ENCODE measurements around the gene EIPR1.

DNA sequence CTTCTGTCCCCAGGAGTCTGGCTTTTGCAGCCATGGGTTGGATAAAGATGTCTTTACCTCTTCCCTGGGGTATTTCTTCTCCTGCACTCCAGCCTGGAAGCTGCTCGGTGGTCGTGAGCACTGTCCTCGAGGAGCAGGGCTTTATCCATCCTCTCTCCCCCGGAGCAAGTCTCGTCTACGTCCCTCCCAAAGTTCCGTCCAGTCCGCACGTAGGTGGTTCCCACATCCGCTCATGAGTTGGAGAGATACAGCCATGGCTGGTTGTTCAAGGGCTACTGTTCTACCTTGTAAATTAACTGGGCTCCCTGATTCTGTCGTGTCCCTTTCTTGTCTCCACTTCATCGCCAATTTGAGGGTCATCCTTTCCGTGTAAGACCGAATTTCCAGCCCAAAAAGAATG is 49.0 kb upstream of the EIPR1 start:
- TF ChIP-seq, protein P1, sequence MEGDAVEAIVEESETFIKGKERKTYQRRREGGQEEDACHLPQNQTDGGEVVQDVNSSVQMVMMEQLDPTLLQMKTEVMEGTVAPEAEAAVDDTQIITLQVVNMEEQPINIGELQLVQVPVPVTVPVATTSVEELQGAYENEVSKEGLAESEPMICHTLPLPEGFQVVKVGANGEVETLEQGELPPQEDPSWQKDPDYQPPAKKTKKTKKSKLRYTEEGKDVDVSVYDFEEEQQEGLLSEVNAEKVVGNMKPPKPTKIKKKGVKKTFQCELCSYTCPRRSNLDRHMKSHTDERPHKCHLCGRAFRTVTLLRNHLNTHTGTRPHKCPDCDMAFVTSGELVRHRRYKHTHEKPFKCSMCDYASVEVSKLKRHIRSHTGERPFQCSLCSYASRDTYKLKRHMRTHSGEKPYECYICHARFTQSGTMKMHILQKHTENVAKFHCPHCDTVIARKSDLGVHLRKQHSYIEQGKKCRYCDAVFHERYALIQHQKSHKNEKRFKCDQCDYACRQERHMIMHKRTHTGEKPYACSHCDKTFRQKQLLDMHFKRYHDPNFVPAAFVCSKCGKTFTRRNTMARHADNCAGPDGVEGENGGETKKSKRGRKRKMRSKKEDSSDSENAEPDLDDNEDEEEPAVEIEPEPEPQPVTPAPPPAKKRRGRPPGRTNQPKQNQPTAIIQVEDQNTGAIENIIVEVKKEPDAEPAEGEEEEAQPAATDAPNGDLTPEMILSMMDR (conservative IDR thresholded peaks at IDR 0.05): no peak
- no peak for TF ChIP-seq EZH2 (IDR thresholded peaks at IDR 0.05; ENCODE audit: low read depth)
